WTC11 (cell line): Measurements from ENCODE around the gene DNAAF2. TPM values are rescaled to one million over a fixed set of nuclear protein-coding genes. Genes with fewer than 3 reads are reported as not detected.
A peak's percentile ranks its signal among the peaks of the same experiment; 100 is the strongest.
"Not testable (repeated sequence)": the region's sequence is repeated elsewhere in the genome, so short reads cannot be mapped to it uniquely, and the experiment has no call there.

Source experiments
- ATAC-seq: fragments of 200-7000 bp; cut with Tn5 transposase; 2 replicates; pipeline ENCODE4 v1.10.0; 2021; ENCODE audit warnings: mild to moderate bottlenecking, moderate library complexity
- CTCF ChIA-PET: fragments of 300-600 bp; sonication (Branson Sonifier 250); formaldehyde crosslinking; loops from one replicate; lab custom pipeline; 2021; ENCODE audit warnings: antibody characterized with exemption; lab: Charles Lee
- POLR2A ChIA-PET: fragments of 350-600 bp; sonication (Branson Sonifier 250); formaldehyde crosslinking; loops from one replicate; lab custom pipeline; 2021; ENCODE audit warnings: antibody characterized with exemption; lab: Charles Lee
- DNase-seq: peaks from one replicate; pipeline ENCODE4 v3.0.0; 2021; ENCODE audit warnings: low spot score
- H3K27ac Mint-ChIP-seq: 2 replicates; pipeline ENCODE4 v1.8.0; 2021; ENCODE audit warnings: mixed read lengths
- H3K27me3 Mint-ChIP-seq: 2 replicates; pipeline ENCODE4 v1.8.0; 2021; ENCODE audit warnings: low read depth, mild to moderate bottlenecking, moderate library complexity, mixed read lengths
- H3K36me3 Mint-ChIP-seq: 2 replicates; pipeline ENCODE4 v1.8.0; 2021; ENCODE audit warnings: mixed read lengths
- H3K4me1 Mint-ChIP-seq: 2 replicates; pipeline ENCODE4 v1.8.0; 2022; ENCODE audit warnings: mixed read lengths
- H3K4me3 Mint-ChIP-seq: 2 replicates; pipeline ENCODE4 v1.8.0; 2021; ENCODE audit warnings: mild to moderate bottlenecking, moderate library complexity, mixed read lengths
- H3K9me3 Mint-ChIP-seq: 2 replicates; pipeline ENCODE4 v1.8.0; 2021; ENCODE audit warnings: mixed read lengths
- ATF3 ChIP-seq: sonication (generic); formaldehyde crosslinking; conservative IDR thresholded peaks from 2 replicates; pipeline ENCODE4 v1.8.1; 2022; ENCODE audit warnings: mild to moderate bottlenecking, missing genetic modification reagents
- CBFB ChIP-seq: sonication (generic); formaldehyde crosslinking; IDR thresholded peaks from 2 replicates; pipeline ENCODE4 v1.8.1; 2022; ENCODE audit warnings: mild to moderate bottlenecking, low read depth, missing genetic modification reagents
- E2F1 ChIP-seq: sonication (generic); formaldehyde crosslinking; IDR thresholded peaks from 2 replicates; pipeline ENCODE4 v1.8.0; 2022; ENCODE audit warnings: mild to moderate bottlenecking, missing genetic modification reagents
- EMX1 ChIP-seq: fragments of 250-450 bp; sonication (Bioruptor Pico); IDR thresholded peaks from 2 replicates; pipeline ENCODE4 v1.8.0; 2021; ENCODE audit warnings: mild to moderate bottlenecking
- FOXK1 ChIP-seq: sonication (generic); formaldehyde crosslinking; IDR thresholded peaks from 2 replicates; pipeline ENCODE4 v1.8.0; 2022; ENCODE audit warnings: mild to moderate bottlenecking, moderate library complexity, missing genetic modification reagents
- IRF2 ChIP-seq: sonication (generic); formaldehyde crosslinking; IDR thresholded peaks from 2 replicates; pipeline ENCODE4 v1.8.0; 2022; ENCODE audit warnings: low read depth, missing genetic modification reagents, borderline replicate concordance
- JAZF1 ChIP-seq: fragments of 250-450 bp; sonication (Bioruptor Pico); IDR thresholded peaks from 2 replicates; pipeline ENCODE4 v1.9.0; 2021; ENCODE audit warnings: moderate library complexity, mild to moderate bottlenecking, inconsistent platforms
- NFYB ChIP-seq: sonication (generic); formaldehyde crosslinking; conservative IDR thresholded peaks from 2 replicates; pipeline ENCODE4 v1.8.0; 2022; ENCODE audit warnings: low read depth, missing genetic modification reagents
- NR2C2 ChIP-seq: sonication (generic); formaldehyde crosslinking; IDR thresholded peaks from 2 replicates; pipeline ENCODE4 v1.8.0; 2022; ENCODE audit warnings: mild to moderate bottlenecking, missing genetic modification reagents
- RELA ChIP-seq: sonication (generic); formaldehyde crosslinking; IDR thresholded peaks from 2 replicates; pipeline ENCODE4 v1.8.1; 2022; ENCODE audit warnings: missing genetic modification reagents, mild to moderate bottlenecking, borderline replicate concordance
- RORB ChIP-seq: fragments of 250-450 bp; sonication (Bioruptor Pico); IDR thresholded peaks from 2 replicates; pipeline ENCODE4 v1.9.0; 2021; ENCODE audit warnings: mild to moderate bottlenecking
- TCF7 ChIP-seq: sonication (generic); formaldehyde crosslinking; IDR thresholded peaks from 2 replicates; pipeline ENCODE4 v1.8.0; 2022; ENCODE audit warnings: mild to moderate bottlenecking, low read depth, missing genetic modification reagents, moderate library complexity
- TEAD4 ChIP-seq: sonication (generic); formaldehyde crosslinking; IDR thresholded peaks from 2 replicates; pipeline ENCODE4 v1.8.0; 2022; ENCODE audit warnings: mild to moderate bottlenecking, missing genetic modification reagents
- ZBTB21 ChIP-seq: sonication (generic); formaldehyde crosslinking; IDR thresholded peaks from 2 replicates; pipeline ENCODE4 v1.8.1; 2023; ENCODE audit warnings: mild to moderate bottlenecking, missing genetic modification reagents, borderline replicate concordance
- ZBTB43 ChIP-seq: sonication (generic); formaldehyde crosslinking; IDR thresholded peaks from 2 replicates; pipeline ENCODE4 v1.8.1; 2023; ENCODE audit warnings: mild to moderate bottlenecking, missing genetic modification reagents
- ZMAT4 ChIP-seq: fragments of 250-450 bp; sonication (Bioruptor Pico); IDR thresholded peaks from 2 replicates; pipeline ENCODE4 v1.9.0; 2021; ENCODE audit warnings: mild to moderate bottlenecking
- ZNF138 ChIP-seq: sonication (generic); formaldehyde crosslinking; conservative IDR thresholded peaks from 2 replicates; pipeline ENCODE4 v1.8.1; 2022; ENCODE audit warnings: mild to moderate bottlenecking, moderate library complexity, missing genetic modification reagents
- ZNF232 ChIP-seq: sonication (generic); formaldehyde crosslinking; IDR thresholded peaks from 2 replicates; pipeline ENCODE4 v1.8.0; 2022; ENCODE audit warnings: mild to moderate bottlenecking, missing genetic modification reagents
- ZNF263 ChIP-seq: sonication (generic); formaldehyde crosslinking; IDR thresholded peaks from 2 replicates; pipeline ENCODE4 v1.8.1; 2022; ENCODE audit warnings: low read depth, mild to moderate bottlenecking, moderate library complexity, missing genetic modification reagents
- ZNF281 ChIP-seq: sonication (generic); formaldehyde crosslinking; IDR thresholded peaks from 2 replicates; pipeline ENCODE4 v1.8.0; 2023; ENCODE audit warnings: mild to moderate bottlenecking, missing genetic modification reagents
- ZNF671 ChIP-seq: fragments of 250-450 bp; sonication (Bioruptor Pico); IDR thresholded peaks from 2 replicates; pipeline ENCODE4 v1.8.0; 2021; ENCODE audit warnings: mild to moderate bottlenecking
- total RNA-seq: library from RNA; stranded (reverse); gene quantifications from 3 replicates; pipeline ENCODE4 v1.2.3, GENCODE V29; 2021
- TF ChIP-seq, protein P1 (sequence below): sonication (generic); formaldehyde crosslinking; IDR thresholded peaks from 2 replicates; pipeline ENCODE4 v1.8.1; 2023; ENCODE audit warnings: mild to moderate bottlenecking, missing genetic modification reagents

The DNAAF2 gene
- total RNA-seq, 1 experiment from 2014 or later: 19.9 TPM

DNA sequence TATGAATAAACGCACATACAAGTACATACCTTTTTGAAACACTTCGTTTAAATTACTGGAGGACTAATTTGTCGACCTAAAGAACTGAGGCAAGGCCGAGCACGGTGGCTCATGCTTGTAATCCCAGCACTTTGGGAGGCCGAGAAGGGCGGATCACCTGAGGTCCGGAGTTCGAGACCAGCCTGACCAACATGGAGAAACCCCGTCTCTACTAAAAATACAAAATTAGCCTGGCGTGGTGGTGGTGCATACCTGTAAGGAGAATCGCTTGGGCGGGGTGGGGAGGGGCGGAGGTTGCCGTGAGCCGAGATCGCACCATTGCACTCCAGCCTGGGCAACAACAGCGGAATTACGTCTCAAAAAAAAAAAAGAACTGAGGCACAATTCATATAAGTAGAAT is 15.8 kb downstream of the DNAAF2 start:
- ATAC-seq, H3K27me3 Mint-ChIP-seq, H3K9me3 Mint-ChIP-seq, DNase-seq: not testable (repeated sequence)
- Mint-ChIP-seq H3K27ac (peak overlapping the region; percentile 98; the same call in 1 of the 2 replicates), H3K36me3 (peaks cover 21% of the 10 kb centered on the region), H3K4me3 (peak overlapping the region; percentile 98), H3K4me1 (peaks cover 23% of the 10 kb centered on the region)
- CTCF ChIA-PET: interaction anchor here (2.0 kb wide), 1 partner anchor 158 kb away, joined by 8 read pairs; no protein-coding TSS in a partner anchor
- POLR2A ChIA-PET: interaction anchor here (2.6 to 2.9 kb wide), 2 partner anchors 20 to 149 kb away, joined by 21 to 25 read pairs; partner anchors contain the start of genes KLHDC2 and LRR1

DNA sequence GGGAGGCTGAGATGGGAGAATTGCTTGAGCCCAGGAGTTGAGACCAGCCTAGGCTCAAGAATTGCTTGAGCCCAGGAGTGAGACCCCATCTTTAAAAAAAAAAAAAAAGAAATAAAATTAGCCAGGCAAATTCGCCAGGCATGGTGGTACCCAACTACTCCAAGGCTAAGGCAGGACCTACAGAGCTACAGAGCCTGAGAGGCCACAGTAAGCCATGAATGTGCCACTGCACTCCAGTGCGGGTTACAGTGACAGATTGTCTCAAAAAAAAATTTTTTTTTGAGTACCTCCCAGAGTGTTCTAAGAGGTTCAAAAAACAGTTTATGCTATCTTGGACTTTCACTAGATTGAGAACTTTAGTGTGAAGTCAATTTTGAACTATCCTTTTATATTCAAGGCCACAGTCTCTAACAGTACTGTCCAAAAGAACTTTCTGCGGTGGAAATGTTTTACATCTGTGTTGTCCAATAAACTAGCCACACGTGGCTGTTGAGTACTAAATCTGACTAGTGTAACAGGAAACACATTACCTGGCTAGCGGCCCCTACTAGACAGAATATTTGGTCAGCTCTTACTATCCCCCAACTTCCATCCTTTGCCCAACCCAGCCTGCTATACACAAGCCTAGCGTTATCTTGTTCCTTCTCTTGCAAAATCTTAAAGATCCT is 17.1 kb downstream of the DNAAF2 start:
- peaks cover 20% of the 10 kb centered on the region for H3K4me1 Mint-ChIP-seq
- H3K27ac Mint-ChIP-seq: no peak overlapping the region
- no peak for DNase-seq
- peaks cover 23% of the 10 kb centered on the region for H3K36me3 Mint-ChIP-seq
- no peak for TF ChIP-seq E2F1 (CRISPR knock-in tag)
- no peak for TF ChIP-seq ZNF281 (CRISPR knock-in tag)
- TF ChIP-seq NR2C2 (CRISPR knock-in tag): no peak
- TF ChIP-seq JAZF1: no peak
- no peak for TF ChIP-seq FOXK1 (CRISPR knock-in tag)
- TF ChIP-seq RELA (CRISPR knock-in tag): no peak
- TF ChIP-seq IRF2 (CRISPR knock-in tag): no peak
- no peak for TF ChIP-seq ZNF671 (CRISPR knock-in tag)
- no peak for TF ChIP-seq ZBTB21
- TF ChIP-seq ZNF138 (CRISPR knock-in tag): no peak
- no peak for TF ChIP-seq EMX1 (CRISPR knock-in tag)
- no peak for TF ChIP-seq ZNF232 (CRISPR knock-in tag)
- no peak for TF ChIP-seq TCF7 (CRISPR knock-in tag)
- no peak for TF ChIP-seq RORB (CRISPR knock-in tag)
- no peak for TF ChIP-seq ZBTB43 (CRISPR knock-in tag)
- TF ChIP-seq CBFB: no peak
- no peak for TF ChIP-seq NFYB (CRISPR knock-in tag)
- no peak for TF ChIP-seq ZMAT4 (CRISPR knock-in tag)
- POLR2A ChIA-PET: no interaction called here
- H3K27me3 Mint-ChIP-seq: no peaks in the 10 kb centered on the region
- ATAC-seq: no peak
- CTCF ChIA-PET: no interaction called here
- H3K4me3 Mint-ChIP-seq: peak overlapping the region; percentile 98; the same call in 1 of the 2 replicates
- H3K9me3 Mint-ChIP-seq: no peaks in the 10 kb centered on the region

DNA sequence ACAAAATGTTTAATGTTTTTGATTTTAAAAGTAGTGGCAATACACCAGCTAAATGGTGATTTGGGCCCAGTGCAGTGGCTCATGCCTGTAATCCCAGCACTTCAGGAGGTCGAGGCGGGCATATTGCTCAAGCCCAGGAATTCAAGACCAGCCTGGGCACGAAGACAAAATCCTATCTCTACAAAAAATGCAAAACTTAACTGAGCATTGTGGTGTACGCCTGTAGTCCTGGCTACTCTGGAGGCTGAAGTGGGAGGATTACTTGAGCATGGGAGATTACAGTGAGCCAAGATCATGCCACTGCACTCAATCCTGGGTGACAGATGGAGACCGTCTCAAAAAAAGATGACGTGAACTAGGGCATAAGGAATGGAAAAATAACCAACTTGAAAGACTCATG is 19.3 kb downstream of the DNAAF2 start:
- H3K9me3 Mint-ChIP-seq: no peaks in the 10 kb centered on the region
- H3K4me1 Mint-ChIP-seq: peaks cover 6% of the 10 kb centered on the region
- H3K27me3 Mint-ChIP-seq: no peaks in the 10 kb centered on the region
- ChIA-PET CTCF (no interaction called here), POLR2A (no interaction called here)
- H3K4me3 Mint-ChIP-seq: no peak overlapping the region
- 0 out of 2 replicates have a peak overlapping the region, but pooled peaks have one; percentile 3 for H3K27ac Mint-ChIP-seq
- ATAC-seq (no peak), DNase-seq (no peak)
- H3K36me3 Mint-ChIP-seq: peaks cover 19% of the 10 kb centered on the region
- TF ChIP-seq ATF3 (CRISPR knock-in tag) (no peak), TEAD4 (CRISPR knock-in tag) (no peak), ZNF263 (no peak), ZMAT4 (CRISPR knock-in tag) (no peak), NR2C2 (CRISPR knock-in tag) (no peak), FOXK1 (CRISPR knock-in tag) (no peak)
- TF ChIP-seq, protein P1, sequence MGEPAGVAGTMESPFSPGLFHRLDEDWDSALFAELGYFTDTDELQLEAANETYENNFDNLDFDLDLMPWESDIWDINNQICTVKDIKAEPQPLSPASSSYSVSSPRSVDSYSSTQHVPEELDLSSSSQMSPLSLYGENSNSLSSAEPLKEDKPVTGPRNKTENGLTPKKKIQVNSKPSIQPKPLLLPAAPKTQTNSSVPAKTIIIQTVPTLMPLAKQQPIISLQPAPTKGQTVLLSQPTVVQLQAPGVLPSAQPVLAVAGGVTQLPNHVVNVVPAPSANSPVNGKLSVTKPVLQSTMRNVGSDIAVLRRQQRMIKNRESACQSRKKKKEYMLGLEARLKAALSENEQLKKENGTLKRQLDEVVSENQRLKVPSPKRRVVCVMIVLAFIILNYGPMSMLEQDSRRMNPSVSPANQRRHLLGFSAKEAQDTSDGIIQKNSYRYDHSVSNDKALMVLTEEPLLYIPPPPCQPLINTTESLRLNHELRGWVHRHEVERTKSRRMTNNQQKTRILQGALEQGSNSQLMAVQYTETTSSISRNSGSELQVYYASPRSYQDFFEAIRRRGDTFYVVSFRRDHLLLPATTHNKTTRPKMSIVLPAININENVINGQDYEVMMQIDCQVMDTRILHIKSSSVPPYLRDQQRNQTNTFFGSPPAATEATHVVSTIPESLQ (CRISPR knock-in tag): no peak
